Memory B cell (primary cell): ENCODE measurements around the gene TIE1.

Source experiments
- ATAC-seq: fragments of 150-1000 bp; cut with Tn5 transposase; 2 replicates; pipeline ENCODE4 v1.10.0; 2021; ENCODE audit warnings: low read depth, mild to moderate bottlenecking, moderate library complexity
- DNase-seq, 2 donors: peaks; one replicate each; pipeline ENCODE4 v3.0.0; 2022; ENCODE audit warnings: low spot score in 2 of 2
- H3K27ac Mint-ChIP-seq: one replicate; pipeline ENCODE4 v1.8.0; 2022; ENCODE audit warnings: mild to moderate bottlenecking, moderate library complexity, mixed read lengths
- H3K27me3 Mint-ChIP-seq: one replicate; pipeline ENCODE4 v1.8.0; 2022; ENCODE audit warnings: mixed read lengths
- H3K36me3 Mint-ChIP-seq: one replicate; pipeline ENCODE4 v1.8.0; 2022; ENCODE audit warnings: mild to moderate bottlenecking, mixed read lengths
- H3K4me1 Mint-ChIP-seq: one replicate; pipeline ENCODE4 v1.8.0; 2022; ENCODE audit warnings: mixed read lengths
- H3K4me3 Mint-ChIP-seq: one replicate; pipeline ENCODE4 v1.8.0; 2022; ENCODE audit warnings: mild to moderate bottlenecking, moderate library complexity, mixed read lengths
- H3K9me3 Mint-ChIP-seq: one replicate; pipeline ENCODE4 v1.8.0; 2022; ENCODE audit warnings: mixed read lengths

Gene TIE1

DNA sequence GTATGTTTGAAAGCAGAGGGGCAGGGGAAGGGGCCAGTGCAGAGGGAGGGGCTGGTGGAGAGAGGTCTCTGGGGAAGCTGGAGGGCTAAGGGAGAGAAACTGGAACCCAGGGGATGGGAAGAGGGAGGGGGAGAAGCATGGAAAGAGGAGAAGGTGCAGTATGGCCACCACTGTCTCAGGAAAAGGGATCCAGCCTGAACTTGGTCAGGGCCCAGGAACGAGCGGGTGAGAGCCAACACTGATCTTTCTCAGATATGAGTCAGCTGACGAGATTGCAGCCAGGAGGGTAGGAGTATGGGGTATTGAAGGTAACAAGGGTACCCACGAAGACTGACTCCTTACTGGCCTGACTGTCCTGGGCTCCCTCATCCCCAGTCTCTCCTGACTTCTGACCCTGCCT lies 18.0 kb downstream of the TIE1 start:
- Mint-ChIP-seq H3K4me3 (no peak overlapping the region), H3K36me3 (no peaks in the 10 kb centered on the region), H3K27me3 (no peaks in the 10 kb centered on the region), H3K9me3 (no peaks in the 10 kb centered on the region), H3K4me1 (no peaks in the 10 kb centered on the region), H3K27ac (no peak overlapping the region)
- DNase-seq, result no peak
- ATAC-seq, result no peak

- DNase-seq (no peak), ATAC-seq (no peak)
- Mint-ChIP-seq H3K27me3 (no peaks in the 10 kb centered on the region), H3K4me3 (no peak overlapping the region), H3K36me3 (no peaks in the 10 kb centered on the region), H3K27ac (no peak overlapping the region), H3K9me3 (no peaks in the 10 kb centered on the region), H3K4me1 (no peaks in the 10 kb centered on the region)
These were observed 18.5 kb downstream of the TIE1 start for GRCh38 chr1:43319288-43319687.

DNA sequence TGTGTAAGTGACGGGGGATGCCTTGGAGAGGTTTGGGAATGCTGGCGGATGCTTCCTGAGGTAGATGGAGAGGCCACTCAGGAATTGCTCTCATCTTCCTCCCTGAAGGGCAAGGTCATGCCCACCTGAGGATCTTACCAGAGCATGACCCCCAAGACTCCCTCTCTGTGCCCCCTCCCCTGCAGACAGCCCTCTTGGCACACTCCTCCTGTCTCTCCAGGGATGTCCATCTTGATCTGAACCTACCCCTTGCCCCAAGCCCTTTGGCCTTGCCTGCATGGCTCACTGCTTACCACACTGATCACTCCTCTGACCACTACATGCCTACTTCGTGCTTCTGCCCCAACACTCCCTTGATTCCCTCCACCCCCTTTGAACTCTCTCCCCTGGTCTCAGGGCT lies 19.0 kb downstream of the TIE1 start:
- no peak overlapping the region for H3K4me3 Mint-ChIP-seq
- H3K27me3 Mint-ChIP-seq, result no peaks in the 10 kb centered on the region
- ATAC-seq (no peak), DNase-seq (no peak)
- peaks cover 3% of the 10 kb centered on the region for H3K36me3 Mint-ChIP-seq
- no peaks in the 10 kb centered on the region for H3K4me1 Mint-ChIP-seq
- H3K9me3 Mint-ChIP-seq, result peaks cover 2% of the 10 kb centered on the region
- no peak overlapping the region for H3K27ac Mint-ChIP-seq

DNA sequence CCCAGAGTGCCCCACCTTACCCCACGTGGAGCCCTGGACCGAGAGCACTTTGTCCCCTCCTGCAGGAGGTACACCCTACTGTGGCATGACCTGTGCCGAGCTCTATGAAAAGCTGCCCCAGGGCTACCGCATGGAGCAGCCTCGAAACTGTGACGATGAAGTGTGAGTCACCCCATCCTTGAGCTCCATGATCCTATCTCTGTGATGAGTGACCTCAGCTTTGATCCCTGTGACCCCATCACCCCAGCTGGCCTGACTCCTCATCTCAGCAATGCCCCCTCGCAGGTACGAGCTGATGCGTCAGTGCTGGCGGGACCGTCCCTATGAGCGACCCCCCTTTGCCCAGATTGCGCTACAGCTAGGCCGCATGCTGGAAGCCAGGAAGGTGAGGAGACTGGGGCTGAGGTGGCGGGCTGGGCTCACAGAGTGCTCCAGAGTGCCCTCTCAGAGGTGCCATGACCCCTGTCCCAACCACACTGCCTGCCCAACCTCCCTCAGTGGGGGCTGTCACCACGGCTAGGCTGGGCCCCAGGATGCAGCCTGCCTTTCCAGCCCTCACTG lies 20.6 kb downstream of the TIE1 start:
- Mint-ChIP-seq H3K4me3 (no peak overlapping the region), H3K27me3 (no peaks in the 10 kb centered on the region), H3K36me3 (peaks cover 6% of the 10 kb centered on the region), H3K27ac (no peak overlapping the region), H3K4me1 (no peaks in the 10 kb centered on the region), H3K9me3 (peaks cover 5% of the 10 kb centered on the region)
- no peak for ATAC-seq
- no peak for DNase-seq

DNA sequence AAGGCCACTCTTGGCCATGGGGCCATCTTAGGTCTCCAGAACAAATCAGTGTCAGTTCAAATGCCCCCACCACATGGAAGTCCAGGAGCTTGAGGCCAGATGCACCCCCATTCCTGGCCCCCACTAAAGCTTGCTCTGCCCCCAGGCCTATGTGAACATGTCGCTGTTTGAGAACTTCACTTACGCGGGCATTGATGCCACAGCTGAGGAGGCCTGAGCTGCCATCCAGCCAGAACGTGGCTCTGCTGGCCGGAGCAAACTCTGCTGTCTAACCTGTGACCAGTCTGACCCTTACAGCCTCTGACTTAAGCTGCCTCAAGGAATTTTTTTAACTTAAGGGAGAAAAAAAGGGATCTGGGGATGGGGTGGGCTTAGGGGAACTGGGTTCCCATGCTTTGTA lies 21.7 kb downstream of the TIE1 start:
- H3K4me1 Mint-ChIP-seq, result no peaks in the 10 kb centered on the region
- peaks cover 6% of the 10 kb centered on the region for H3K36me3 Mint-ChIP-seq
- peaks cover 5% of the 10 kb centered on the region for H3K9me3 Mint-ChIP-seq
- ATAC-seq (no peak), DNase-seq (no peak)
- no peak overlapping the region for H3K4me3 Mint-ChIP-seq
- H3K27ac Mint-ChIP-seq, result no peak overlapping the region
- H3K27me3 Mint-ChIP-seq, result no peaks in the 10 kb centered on the region

DNA sequence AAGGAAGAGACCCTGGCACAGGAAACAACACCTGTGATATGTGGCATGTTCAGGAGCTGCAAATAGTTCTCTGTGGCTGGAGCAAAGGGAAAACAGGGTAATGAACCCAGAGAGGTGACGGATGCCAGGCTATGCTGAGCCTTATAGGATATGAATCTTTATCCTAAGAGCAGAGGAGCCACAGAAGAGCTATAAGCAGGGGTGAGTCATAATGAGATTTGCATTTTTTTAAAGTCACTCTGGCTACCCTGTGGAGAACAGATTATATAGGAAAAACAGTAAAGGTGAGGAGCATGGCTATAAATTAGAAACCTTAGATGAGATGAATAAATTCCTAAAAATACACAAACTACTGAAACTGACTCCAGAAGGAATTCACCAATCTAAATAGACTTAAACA lies 24.0 kb downstream of the TIE1 start:
- H3K9me3 Mint-ChIP-seq, result peaks cover 7% of the 10 kb centered on the region
- peaks cover 9% of the 10 kb centered on the region for H3K36me3 Mint-ChIP-seq
- no peak for ATAC-seq
- no peaks in the 10 kb centered on the region for H3K27me3 Mint-ChIP-seq
- DNase-seq, result no peak
- H3K27ac Mint-ChIP-seq, result no peak overlapping the region
- no peaks in the 10 kb centered on the region for H3K4me1 Mint-ChIP-seq
- no peak overlapping the region for H3K4me3 Mint-ChIP-seq

DNA sequence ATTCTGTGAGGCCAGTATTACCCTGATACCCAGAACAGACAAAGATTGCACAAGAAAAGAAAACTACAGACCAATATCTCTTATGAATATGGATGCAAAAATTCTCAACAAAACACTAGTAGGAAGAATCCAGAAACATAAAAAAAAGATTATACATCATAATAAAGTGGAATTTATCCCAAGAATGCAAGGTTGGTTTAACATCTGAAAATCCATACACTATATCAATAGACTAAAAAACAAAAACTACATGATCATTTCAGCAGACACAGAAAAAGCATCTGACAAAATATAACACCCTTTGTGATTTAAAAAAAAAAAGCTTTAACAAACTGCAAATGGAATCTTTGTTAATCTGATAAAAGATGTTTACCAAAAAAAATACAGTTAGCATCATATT lies 24.6 kb downstream of the TIE1 start:
- Mint-ChIP-seq H3K36me3 (peaks cover 9% of the 10 kb centered on the region), H3K27me3 (no peaks in the 10 kb centered on the region), H3K4me1 (no peaks in the 10 kb centered on the region), H3K9me3 (peaks cover 7% of the 10 kb centered on the region), H3K4me3 (no peak overlapping the region), H3K27ac (no peak overlapping the region)
- no peak for DNase-seq
- ATAC-seq, result no peak

GRCh38 chr1:43327549-43328292 lies 26.9 kb downstream of the TIE1 start:
- H3K4me1 Mint-ChIP-seq, result no peaks in the 10 kb centered on the region
- H3K36me3 Mint-ChIP-seq, result peaks cover 9% of the 10 kb centered on the region
- ATAC-seq (no peak), DNase-seq (no peak)
- no peak overlapping the region for H3K27ac Mint-ChIP-seq
- H3K9me3 Mint-ChIP-seq, result peaks cover 7% of the 10 kb centered on the region
- no peak overlapping the region for H3K4me3 Mint-ChIP-seq
- no peaks in the 10 kb centered on the region for H3K27me3 Mint-ChIP-seq

GRCh38 chr1:43329995-43330751 lies 29.4 kb downstream of the TIE1 start:
- no peaks in the 10 kb centered on the region for H3K27me3 Mint-ChIP-seq
- ATAC-seq, result no peak
- H3K9me3 Mint-ChIP-seq, result peaks cover 4% of the 10 kb centered on the region
- H3K27ac Mint-ChIP-seq, result no peak overlapping the region
- DNase-seq, result no peak
- no peaks in the 10 kb centered on the region for H3K4me1 Mint-ChIP-seq
- H3K4me3 Mint-ChIP-seq, result no peak overlapping the region
- peaks cover 4% of the 10 kb centered on the region for H3K36me3 Mint-ChIP-seq

GRCh38 chr1:43331688-43332087 lies 30.9 kb downstream of the TIE1 start:
- H3K4me1 Mint-ChIP-seq, result no peaks in the 10 kb centered on the region
- ATAC-seq (no peak), DNase-seq (no peak)
- H3K27me3 Mint-ChIP-seq, result no peaks in the 10 kb centered on the region
- no peak overlapping the region for H3K27ac Mint-ChIP-seq
- H3K36me3 Mint-ChIP-seq, result peaks cover 3% of the 10 kb centered on the region
- H3K9me3 Mint-ChIP-seq, result peaks cover 2% of the 10 kb centered on the region
- no peak overlapping the region for H3K4me3 Mint-ChIP-seq

- H3K27ac Mint-ChIP-seq, result no peak overlapping the region
These were observed 33.8 kb downstream of the TIE1 start for GRCh38 chr1:43334453-43335205.

DNA sequence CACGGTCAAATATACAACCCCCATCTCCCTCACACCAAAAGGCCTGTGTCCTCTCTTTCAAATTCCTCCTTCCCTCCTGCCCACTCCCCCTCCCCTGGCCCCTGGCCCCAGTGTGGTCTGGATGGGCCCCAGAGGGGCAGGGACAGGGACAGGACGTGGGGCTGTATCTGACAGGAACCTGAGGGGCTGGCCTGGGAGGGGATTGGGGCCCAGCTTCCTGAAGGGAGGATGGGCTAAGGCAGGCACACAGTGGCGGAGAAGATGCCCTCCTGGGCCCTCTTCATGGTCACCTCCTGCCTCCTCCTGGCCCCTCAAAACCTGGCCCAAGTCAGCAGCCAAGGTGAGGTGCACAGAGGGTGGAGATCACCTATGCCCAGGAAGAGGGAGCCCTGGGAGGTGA lies 36.8 kb downstream of the TIE1 start, which contains the start of gene MPL:
MPL (plus strand) TSS at position 231 of the 400 bp plus-strand sequence; CDS start at position 262, 31 bp downstream.
- Mint-ChIP-seq H3K36me3 (peaks cover 2% of the 10 kb centered on the region), H3K27me3 (peaks cover 2% of the 10 kb centered on the region), H3K4me3 (no peak within 1 kb of the TSS), H3K9me3 (no peaks in the 10 kb centered on the region), H3K4me1 (no peaks in the 10 kb centered on the region), H3K27ac (no peak within 1 kb of the TSS)
- no peak for ATAC-seq
- no peak for DNase-seq

More at GRCh38 chr1:43334453-43335205, 33.8 kb downstream of the TIE1 start:
- H3K4me3 Mint-ChIP-seq, result no peak overlapping the region
- H3K27me3 Mint-ChIP-seq, result peaks cover 2% of the 10 kb centered on the region
- H3K9me3 Mint-ChIP-seq, result no peaks in the 10 kb centered on the region
- H3K36me3 Mint-ChIP-seq, result no peaks in the 10 kb centered on the region
- DNase-seq (no peak), ATAC-seq (no peak)
- H3K4me1 Mint-ChIP-seq, result no peaks in the 10 kb centered on the region

- H3K4me1 Mint-ChIP-seq, result no peaks in the 10 kb centered on the region
- H3K9me3 Mint-ChIP-seq, result no peaks in the 10 kb centered on the region
- H3K4me3 Mint-ChIP-seq, result no peak overlapping the region
- H3K27ac Mint-ChIP-seq, result no peak overlapping the region
- peaks cover 2% of the 10 kb centered on the region for H3K36me3 Mint-ChIP-seq
- ATAC-seq (no peak), DNase-seq (no peak)
- H3K27me3 Mint-ChIP-seq, result peaks cover 2% of the 10 kb centered on the region
These were observed 37.2 kb downstream of the TIE1 start for GRCh38 chr1:43338001-43338400.
